ENCODE results near the gene FKBP14. TPM values are rescaled to one million over a fixed set of nuclear protein-coding genes. Genes with fewer than 3 reads are reported as not detected.
"Not testable (repeated sequence)": the region's sequence is repeated elsewhere in the genome, so short reads cannot be mapped to it uniquely, and the experiment has no call there.

FKBP14 gene
- total RNA-seq (2014; rRNA removed; shearing (Covaris generic)) = 26.6 and 35.1 TPM in 2 replicates

GRCh38 chr7:30026229-30027064 lies at the start of gene FKBP14:
FKBP14 (minus strand) TSS chr7:30026702; CDS start chr7:30026508, 194 bp downstream.
- DNase-seq (ENCODE audit: low read depth in 1 of 2, low spot score in 2 of 2) = peak; percentile 91 to 98
- Histone ChIP-seq H3K27me3 (replicated peaks) (no peaks in the 10 kb centered on the region), H3K36me3 (peaks cover 6% of the 10 kb centered on the region; the same call in 1 of the 2 replicates), H3K4me3 (peak within 1 kb of the TSS; percentile 97), H3K9me3 (replicated peaks) (no peaks in the 10 kb centered on the region), H3K4me1 (replicated peaks) (peaks cover 21% of the 10 kb centered on the region), H3K27ac (peak within 1 kb of the TSS; percentile 53)

- Histone ChIP-seq H3K4me3 (no peak overlapping the region), H3K4me1 (replicated peaks) (no peaks in the 10 kb centered on the region), H3K9me3 (replicated peaks) (no peaks in the 10 kb centered on the region), H3K27ac (no peak overlapping the region), H3K27me3 (replicated peaks) (no peaks in the 10 kb centered on the region), H3K36me3 (peaks cover 16% of the 10 kb centered on the region)
- DNase-seq (ENCODE audit: low read depth in 1 of 2, low spot score in 2 of 2) = peak in 1 of 2 experiments; percentile 7
These were observed 48.0 kb upstream of the FKBP14 start for GRCh38 chr7:30074422-30075030.

- no peaks in the 10 kb centered on the region for H3K27me3 ChIP-seq (replicated peaks)
- no peaks in the 10 kb centered on the region for H3K4me1 ChIP-seq (replicated peaks)
- peaks cover 15% of the 10 kb centered on the region for H3K36me3 ChIP-seq
- no peak for DNase-seq (ENCODE audit: low read depth in 1 of 2, low spot score in 2 of 2)
- no peak overlapping the region for H3K4me3 ChIP-seq
- no peaks in the 10 kb centered on the region for H3K9me3 ChIP-seq (replicated peaks)
- no peak overlapping the region for H3K27ac ChIP-seq
These were observed 46.2 kb upstream of the FKBP14 start for GRCh38 chr7:30072735-30073134.

GRCh38 chr7:30070052-30070451 lies 43.5 kb upstream of the FKBP14 start:
- DNase-seq (ENCODE audit: low read depth in 1 of 2, low spot score in 2 of 2) = no peak
- Histone ChIP-seq H3K27me3 (replicated peaks) (no peaks in the 10 kb centered on the region), H3K36me3 (peaks cover 14% of the 10 kb centered on the region), H3K4me1 (replicated peaks) (no peaks in the 10 kb centered on the region), H3K27ac (no peak overlapping the region), H3K9me3 (replicated peaks) (no peaks in the 10 kb centered on the region), H3K4me3 (no peak overlapping the region)

- Histone ChIP-seq H3K36me3 (peaks cover 10% of the 10 kb centered on the region; the same call in 1 of the 2 replicates), H3K9me3 (replicated peaks) (no peaks in the 10 kb centered on the region), H3K27ac (no peak overlapping the region), H3K27me3 (replicated peaks) (no peaks in the 10 kb centered on the region), H3K4me3 (no peak overlapping the region), H3K4me1 (replicated peaks) (no peaks in the 10 kb centered on the region)
- no peak for DNase-seq (ENCODE audit: low read depth in 1 of 2, low spot score in 2 of 2)
These were observed 42.8 kb upstream of the FKBP14 start for GRCh38 chr7:30069096-30069867.

GRCh38 chr7:30068117-30068516 lies 41.6 kb upstream of the FKBP14 start:
- no peak for DNase-seq (ENCODE audit: low read depth in 1 of 2, low spot score in 2 of 2)
- H3K4me1 ChIP-seq (replicated peaks) = no peaks in the 10 kb centered on the region
- H3K27me3 ChIP-seq (replicated peaks) = no peaks in the 10 kb centered on the region
- H3K4me3 ChIP-seq = no peak overlapping the region
- no peak overlapping the region for H3K27ac ChIP-seq
- H3K9me3 ChIP-seq (replicated peaks) = no peaks in the 10 kb centered on the region
- peaks cover 18% of the 10 kb centered on the region for H3K36me3 ChIP-seq

- no peaks in the 10 kb centered on the region for H3K4me1 ChIP-seq (replicated peaks)
- peaks cover 22% of the 10 kb centered on the region for H3K36me3 ChIP-seq
- no peak overlapping the region for H3K4me3 ChIP-seq
- no peaks in the 10 kb centered on the region for H3K27me3 ChIP-seq (replicated peaks)
- DNase-seq (ENCODE audit: low read depth in 1 of 2, low spot score in 2 of 2) = no peak
- no peaks in the 10 kb centered on the region for H3K9me3 ChIP-seq (replicated peaks)
- no peak overlapping the region for H3K27ac ChIP-seq
These were observed 40.2 kb upstream of the FKBP14 start for GRCh38 chr7:30066687-30067086.

- H3K27ac ChIP-seq = no peak overlapping the region
- no peaks in the 10 kb centered on the region for H3K9me3 ChIP-seq (replicated peaks)
- no peak overlapping the region for H3K4me3 ChIP-seq
These were observed 39.2 kb upstream of the FKBP14 start for GRCh38 chr7:30065746-30066145.

GRCh38 chr7:30062587-30062986 lies 36.1 kb upstream of the FKBP14 start:
- no peaks in the 10 kb centered on the region for H3K9me3 ChIP-seq (replicated peaks)
- no peak overlapping the region for H3K27ac ChIP-seq
- H3K36me3 ChIP-seq = peaks cover 18% of the 10 kb centered on the region
- no peaks in the 10 kb centered on the region for H3K27me3 ChIP-seq (replicated peaks)
- H3K4me3 ChIP-seq = no peak overlapping the region
- no peaks in the 10 kb centered on the region for H3K4me1 ChIP-seq (replicated peaks)
- peak in 1 of 2 experiments; percentile 29 for DNase-seq (ENCODE audit: low read depth in 1 of 2, low spot score in 2 of 2)

More at GRCh38 chr7:30065746-30066145, 39.2 kb upstream of the FKBP14 start:
- H3K36me3 ChIP-seq = peaks cover 21% of the 10 kb centered on the region
- no peaks in the 10 kb centered on the region for H3K4me1 ChIP-seq (replicated peaks)
- no peaks in the 10 kb centered on the region for H3K27me3 ChIP-seq (replicated peaks)
- no peak for DNase-seq (ENCODE audit: low read depth in 1 of 2, low spot score in 2 of 2)

GRCh38 chr7:30061786-30062185 lies 35.3 kb upstream of the FKBP14 start:
- H3K4me3 ChIP-seq; H3K4me1 ChIP-seq (replicated peaks); H3K27ac ChIP-seq; H3K27me3 ChIP-seq (replicated peaks); H3K9me3 ChIP-seq (replicated peaks): not testable (repeated sequence)
- H3K36me3 ChIP-seq = peaks cover 17% of the 10 kb centered on the region
- peak in 1 of 2 experiments; percentile 14 for DNase-seq (ENCODE audit: low read depth in 1 of 2, low spot score in 2 of 2)

- H3K27me3 ChIP-seq (replicated peaks) = no peaks in the 10 kb centered on the region
- peak in 1 of 2 experiments; percentile 4 for DNase-seq (ENCODE audit: low read depth in 1 of 2, low spot score in 2 of 2)
These were observed 31.2 kb upstream of the FKBP14 start for GRCh38 chr7:30057741-30058140.

GRCh38 chr7:30053068-30053467 lies 26.6 kb upstream of the FKBP14 start:
- no peak overlapping the region for H3K27ac ChIP-seq

More at GRCh38 chr7:30057741-30058140, 31.2 kb upstream of the FKBP14 start:
- H3K9me3 ChIP-seq (replicated peaks) = no peaks in the 10 kb centered on the region
- peaks cover 24% of the 10 kb centered on the region for H3K36me3 ChIP-seq
- H3K4me3 ChIP-seq = no peak overlapping the region
- H3K27ac ChIP-seq = no peak overlapping the region
- no peaks in the 10 kb centered on the region for H3K4me1 ChIP-seq (replicated peaks)

GRCh38 chr7:30049173-30049572 lies 22.7 kb upstream of the FKBP14 start:
- Histone ChIP-seq H3K4me1 (replicated peaks) (no peaks in the 10 kb centered on the region), H3K27ac (no peak overlapping the region), H3K9me3 (replicated peaks) (no peaks in the 10 kb centered on the region), H3K36me3 (peaks cover 28% of the 10 kb centered on the region), H3K4me3 (no peak overlapping the region), H3K27me3 (replicated peaks) (no peaks in the 10 kb centered on the region)
- DNase-seq (ENCODE audit: low read depth in 1 of 2, low spot score in 2 of 2) = no peak

More at GRCh38 chr7:30053068-30053467, 26.6 kb upstream of the FKBP14 start:
- Histone ChIP-seq H3K27me3 (replicated peaks) (no peaks in the 10 kb centered on the region), H3K36me3 (peaks cover 20% of the 10 kb centered on the region), H3K4me1 (replicated peaks) (no peaks in the 10 kb centered on the region), H3K9me3 (replicated peaks) (no peaks in the 10 kb centered on the region), H3K4me3 (no peak overlapping the region)
- DNase-seq (ENCODE audit: low read depth in 1 of 2, low spot score in 2 of 2) = no peak
